Stimulated activated CD8-positive, alpha-beta memory T cell treated with anti-CD3 and anti-CD28 coated beads, Interleukin-7, amount 100 ng/mL, for 48 hours (primary cell): ENCODE data around the gene ME3.

Source experiments
- DNase-seq, 2 donors: peaks; one replicate each; pipeline ENCODE4 v3.0.0-alpha.2; 2020; ENCODE audit warnings: low read depth in 1 of 2; ENCODE audit errors: extremely low read depth in 1 of 2

The ME3 gene

GRCh38 chr11:86519064-86519911, 153.1 kb downstream of the ME3 start:
- no peak for DNase-seq

DNA sequence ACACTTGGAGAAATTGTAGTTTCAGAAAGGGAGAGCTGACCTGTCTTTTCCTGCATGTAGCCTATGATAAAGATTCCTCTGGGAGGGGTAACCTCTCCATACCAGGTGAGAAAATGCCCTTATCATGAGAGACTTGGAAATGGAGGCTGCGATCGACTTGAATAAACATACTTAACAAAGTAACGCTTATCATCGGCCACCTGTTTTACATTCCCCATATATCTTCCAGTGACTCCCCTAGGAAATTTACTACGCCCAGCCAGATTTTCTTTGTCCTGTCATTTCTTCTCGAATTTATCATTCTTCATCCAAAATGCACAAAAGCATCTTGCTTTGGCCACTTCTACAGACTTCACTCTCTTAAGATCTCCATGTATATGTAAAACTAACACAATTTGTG, 154.2 kb downstream of the ME3 start:
- no peak for DNase-seq

DNA sequence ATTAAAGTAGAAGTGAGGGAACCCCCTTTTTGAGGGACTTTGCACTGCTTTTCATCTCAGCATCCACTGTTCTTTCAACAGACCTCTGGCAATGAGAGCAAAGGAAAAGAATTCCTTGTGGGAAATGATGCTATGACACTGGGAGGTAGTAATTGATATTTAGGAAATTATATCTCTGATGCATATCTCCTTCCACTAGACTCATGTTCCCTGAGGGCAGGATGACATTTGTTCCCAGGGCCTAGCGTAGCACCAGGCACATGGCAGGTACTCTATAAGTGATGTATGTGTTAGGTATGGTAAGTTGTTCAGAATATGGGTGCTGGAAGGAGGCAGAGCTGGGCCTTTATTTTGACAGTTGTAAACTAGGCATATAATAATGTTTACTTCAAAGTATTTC, 154.9 kb downstream of the ME3 start:
- no peak for DNase-seq

DNA sequence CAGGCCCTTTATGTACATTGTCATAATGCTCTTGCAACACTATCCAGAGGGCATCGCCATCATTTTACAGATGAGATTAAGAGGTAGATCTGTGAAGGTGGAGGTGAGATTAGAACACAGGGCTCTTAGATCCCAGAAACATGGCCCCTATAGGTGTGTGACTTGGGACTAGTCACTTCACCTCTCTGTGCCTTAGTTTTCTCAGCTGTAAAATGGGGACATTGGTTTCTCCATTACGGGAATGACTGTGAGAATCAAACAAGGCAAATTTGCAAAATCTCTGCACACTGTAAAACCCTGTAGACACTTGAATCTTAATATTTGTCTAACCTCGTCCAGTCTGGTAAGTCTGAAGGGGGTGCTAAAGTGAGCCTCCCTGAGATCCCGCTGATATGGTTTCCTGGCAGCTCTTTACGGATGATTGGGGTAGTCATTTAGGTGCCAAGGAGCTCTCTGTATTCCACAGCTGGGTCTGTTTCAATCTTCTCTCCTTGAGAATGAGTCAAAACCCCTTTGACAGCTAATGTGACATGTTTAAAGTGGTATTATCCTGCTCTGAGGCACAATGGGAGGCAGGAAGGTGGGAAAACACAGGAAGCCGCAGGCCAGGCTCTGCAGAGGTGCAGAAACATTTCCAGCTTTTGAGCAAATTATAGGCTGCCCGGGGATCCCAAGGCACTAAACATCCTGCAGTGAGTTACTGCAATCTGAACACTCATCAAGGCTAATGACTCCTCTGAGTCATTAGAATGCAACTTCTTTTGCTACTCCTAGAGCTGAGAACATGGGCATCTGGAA, 156.9 kb downstream of the ME3 start:
- DNase-seq: no peak

GRCh38 chr11:86514453-86514852, 158.0 kb downstream of the ME3 start:
- no peak for DNase-seq

DNA sequence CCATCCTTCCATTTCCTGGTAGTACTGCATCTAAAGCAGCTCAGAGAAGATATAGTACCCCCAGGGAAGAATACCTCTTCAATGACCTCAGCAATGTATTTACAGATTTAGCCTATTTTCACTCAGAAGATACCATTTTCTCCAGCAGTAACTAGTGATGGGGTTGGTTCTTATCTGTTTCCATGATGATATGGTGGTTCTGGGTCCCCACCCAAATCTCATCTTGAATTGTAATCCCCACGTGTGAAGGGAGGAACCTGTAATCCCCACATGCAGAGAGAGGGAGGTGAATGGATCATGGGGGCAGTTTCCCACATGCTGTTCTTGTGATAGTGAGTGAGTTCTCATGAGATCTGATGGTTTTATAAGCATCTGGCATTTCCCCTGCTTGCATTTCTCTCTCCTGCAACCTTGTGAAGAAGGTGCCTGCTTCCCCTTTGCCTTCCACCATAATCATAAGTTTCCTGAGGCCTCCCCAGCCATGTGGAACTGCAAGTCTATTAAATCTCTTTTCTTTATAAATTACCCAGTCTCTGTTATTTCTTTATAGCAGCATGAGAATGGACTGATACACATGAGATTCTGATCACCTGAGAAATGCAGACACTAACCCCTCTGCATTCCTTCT, 158.6 kb downstream of the ME3 start:
- no peak for DNase-seq

- no peak for DNase-seq
Measured at GRCh38 chr11:86513138-86513537, 159.3 kb downstream of the ME3 start.

- DNase-seq: no peak
Measured at GRCh38 chr11:86511086-86511551, 161.3 kb downstream of the ME3 start.

- DNase-seq: no peak
Measured at GRCh38 chr11:86510674-86511073, 161.7 kb downstream of the ME3 start.

- no peak for DNase-seq
Measured at GRCh38 chr11:86510097-86510496, 162.3 kb downstream of the ME3 start.

DNA sequence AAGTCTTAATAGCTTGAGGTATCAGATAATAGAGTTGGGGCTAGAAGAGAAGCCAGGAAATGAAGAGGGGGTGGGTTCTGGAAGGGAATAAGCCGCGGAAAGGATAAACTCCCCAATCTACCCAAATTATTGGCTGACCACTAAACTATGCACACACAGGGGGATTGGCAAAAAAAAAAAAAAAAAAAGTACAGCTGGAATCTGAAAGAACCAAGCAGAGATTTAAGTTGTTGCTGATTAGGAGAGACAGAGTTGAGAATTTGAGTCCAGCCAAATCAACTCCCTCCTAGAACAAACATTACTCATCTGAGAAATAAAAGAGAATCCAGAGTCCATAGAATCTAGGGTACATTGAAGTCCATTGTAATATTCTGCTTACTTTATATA, 162.8 kb downstream of the ME3 start:
- no peak for DNase-seq

- DNase-seq: no peak
Measured at GRCh38 chr11:86508604-86509587, 163.5 kb downstream of the ME3 start.

DNA sequence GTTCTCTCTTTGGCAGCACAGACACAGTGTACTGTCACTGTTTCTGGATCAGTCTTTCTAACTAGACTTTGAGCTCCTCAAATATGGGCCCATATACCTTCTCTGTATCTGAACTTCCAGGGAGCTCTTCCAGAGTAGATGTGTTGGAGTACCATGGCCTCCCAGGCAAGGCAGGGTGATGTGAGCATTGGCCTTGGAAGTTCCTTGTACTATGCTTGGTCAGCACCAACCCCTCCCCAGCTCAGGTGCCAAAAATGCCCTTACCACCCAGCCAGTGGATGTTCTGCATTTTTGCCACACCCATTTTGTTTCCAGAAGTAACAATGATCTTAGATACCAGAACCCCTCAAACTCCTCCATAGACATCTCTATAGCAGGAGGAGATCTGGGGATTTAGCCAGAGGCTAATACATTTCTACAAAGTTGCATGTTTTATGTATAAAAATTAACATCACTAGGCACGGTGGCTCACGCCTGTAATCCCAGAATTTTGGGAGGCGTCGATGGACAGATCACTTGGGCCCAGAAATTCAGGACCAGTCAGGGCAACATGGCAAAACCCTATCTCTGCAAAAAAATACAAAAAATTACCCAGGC, 165.1 kb downstream of the ME3 start:
- DNase-seq: no peak

GRCh38 chr11:86506235-86506634, 166.2 kb downstream of the ME3 start:
- DNase-seq: no peak

- no peak for DNase-seq
Measured at GRCh38 chr11:86503131-86503530, 169.3 kb downstream of the ME3 start.

GRCh38 chr11:86502137-86502642, 170.2 kb downstream of the ME3 start:
- DNase-seq: no peak

DNA sequence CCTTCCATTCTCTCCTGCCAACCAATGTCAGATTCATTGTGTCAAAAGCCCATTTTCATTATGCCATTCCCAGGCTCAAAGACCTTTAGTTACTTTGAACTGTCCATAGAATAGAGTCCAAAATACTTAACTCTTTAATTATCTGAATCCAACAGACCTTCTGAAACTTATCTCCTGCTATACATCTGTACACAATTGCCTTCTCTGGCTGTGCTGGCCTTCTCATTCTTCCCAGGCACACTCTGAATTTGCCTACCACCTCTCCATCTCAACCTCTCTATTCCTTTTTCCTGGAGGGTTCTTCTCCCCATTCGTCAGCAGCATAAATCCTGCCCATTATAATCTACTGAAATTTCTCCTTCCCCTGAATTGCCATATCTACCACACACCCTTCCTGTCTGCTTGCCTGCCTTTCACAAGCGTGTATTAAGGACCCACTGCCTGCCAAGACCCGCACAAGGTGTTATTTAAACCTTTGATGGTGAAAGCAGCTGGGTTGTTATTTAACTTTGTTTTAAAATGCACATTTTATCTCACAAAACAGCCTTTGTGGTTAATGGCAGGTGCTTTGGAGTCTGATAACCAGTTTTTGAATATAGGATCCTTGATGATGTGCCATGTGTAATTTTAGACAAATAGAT, 171.8 kb downstream of the ME3 start:
- no peak for DNase-seq

DNA sequence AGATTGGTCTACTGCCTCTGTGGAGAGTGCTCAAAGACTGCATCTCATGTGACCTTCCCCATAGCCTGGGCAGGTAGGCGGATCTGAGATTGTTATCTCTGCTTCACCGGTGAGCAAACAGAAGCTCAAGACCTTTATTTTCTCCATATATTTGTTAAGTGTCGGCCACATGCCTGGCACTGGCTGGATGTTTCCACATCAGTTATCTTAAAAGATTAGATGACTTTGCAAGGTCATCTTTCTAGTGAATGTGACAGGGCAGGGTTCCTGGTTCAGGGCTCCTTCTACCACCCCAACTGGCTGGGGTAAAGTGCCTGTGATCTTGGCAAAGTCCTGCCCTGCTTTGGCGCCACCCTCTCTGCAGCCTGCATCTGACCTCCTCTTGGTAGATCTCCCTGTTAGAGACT, 172.7 kb downstream of the ME3 start:
- DNase-seq: no peak

- no peak for DNase-seq
Measured at GRCh38 chr11:86497836-86498235, 174.6 kb downstream of the ME3 start.
